HL-60/S4 treated with phorbol 12-myristate 13-acetate at 8.2 ng/mL for 4 days and 3 days (cell line): ENCODE data around the gene ZNF483.
"Not testable (repeated sequence)": the region's sequence is repeated elsewhere in the genome, so short reads cannot be mapped to it uniquely, and the experiment has no call there.

ENCODE experiments used
- in situ Hi-C: fragments of 300-500 bp; cut with MboI; formaldehyde crosslinking; loops from 2 replicates; pipeline ENCODE4 v1.15.0; 2022; ENCODE audit warnings: low sequenced_read_pairs

Gene ZNF483

GRCh38 chr9:111525056-111525977 lies at the start of gene ZNF483:
ZNF483 (plus strand) TSS chr9:111525179; CDS start chr9:111527396, 2,217 bp downstream.
- in situ Hi-C loops, result no loop called here

GRCh38 chr9:111475195-111475594 lies 49.8 kb upstream of the ZNF483 start:
- in situ Hi-C loops, result no loop called here

DNA sequence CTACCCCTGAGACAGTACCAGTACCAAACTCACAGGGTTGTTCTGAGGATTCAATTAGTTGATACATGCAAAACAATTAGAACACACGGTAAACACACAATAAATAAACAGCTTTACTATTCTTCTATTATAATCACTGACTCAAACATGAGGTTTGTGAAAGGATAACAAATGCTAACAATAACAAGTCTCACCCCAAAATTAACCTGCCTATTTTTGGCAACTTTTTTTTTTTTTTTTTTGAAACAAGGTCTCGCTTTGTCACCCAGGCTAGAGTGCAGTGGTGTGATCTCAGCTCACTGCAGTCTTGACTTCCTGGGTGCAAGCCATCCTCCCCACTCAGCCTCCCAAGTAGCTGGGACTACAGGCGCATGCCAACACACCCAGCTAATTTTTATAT lies 47.3 kb upstream of the ZNF483 start:
- in situ Hi-C loops, result no loop called here

GRCh38 chr9:111481885-111482636 lies 42.9 kb upstream of the ZNF483 start:
- in situ Hi-C loops, result no loop called here

- in situ Hi-C loops, result no loop called here
Measured at GRCh38 chr9:111482694-111483438, 42.1 kb upstream of the ZNF483 start.

- in situ Hi-C loops, result no loop called here
Measured at GRCh38 chr9:111483439-111483857, 41.5 kb upstream of the ZNF483 start.

GRCh38 chr9:111483858-111484571 lies 41.0 kb upstream of the ZNF483 start, which contains the start of gene ECPAS:
ECPAS (minus strand) TSS chr9:111484383; CDS start chr9:111472918, 11,465 bp downstream.
- in situ Hi-C loops, result no loop called here

- in situ Hi-C loops, result no loop called here
Measured at GRCh38 chr9:111484572-111484894, 40.4 kb upstream of the ZNF483 start.

GRCh38 chr9:111497196-111497595 lies 27.8 kb upstream of the ZNF483 start:
- in situ Hi-C loops, result not testable (repeated sequence)

DNA sequence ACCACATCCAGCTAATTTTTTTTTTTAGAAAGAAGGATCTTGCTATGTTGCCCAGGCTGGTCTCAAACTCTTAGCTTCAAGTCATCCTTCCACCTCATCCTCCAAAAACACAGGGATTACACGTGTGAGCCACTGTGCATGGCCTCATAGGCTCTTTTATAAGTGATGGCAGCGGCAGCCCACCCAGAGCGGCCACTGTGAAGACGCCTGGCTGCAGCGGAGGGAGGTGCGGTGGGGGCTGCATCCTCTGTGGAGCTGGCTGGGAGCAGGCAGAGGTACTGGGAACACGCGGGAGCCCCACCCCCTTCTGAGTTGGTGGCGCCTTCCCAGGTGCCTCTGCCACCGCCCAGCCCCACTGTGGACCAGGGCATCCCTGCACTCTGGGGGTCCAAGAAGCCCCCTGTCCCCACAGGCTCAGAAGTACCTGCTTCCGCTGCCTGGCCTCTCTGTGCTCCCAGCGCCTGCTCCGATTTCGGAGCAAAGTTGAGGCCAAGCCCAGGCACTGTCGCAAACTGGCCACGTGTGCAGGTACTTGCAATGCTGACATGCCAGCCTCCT lies 23.9 kb upstream of the ZNF483 start:
- in situ Hi-C loops, result no loop called here

DNA sequence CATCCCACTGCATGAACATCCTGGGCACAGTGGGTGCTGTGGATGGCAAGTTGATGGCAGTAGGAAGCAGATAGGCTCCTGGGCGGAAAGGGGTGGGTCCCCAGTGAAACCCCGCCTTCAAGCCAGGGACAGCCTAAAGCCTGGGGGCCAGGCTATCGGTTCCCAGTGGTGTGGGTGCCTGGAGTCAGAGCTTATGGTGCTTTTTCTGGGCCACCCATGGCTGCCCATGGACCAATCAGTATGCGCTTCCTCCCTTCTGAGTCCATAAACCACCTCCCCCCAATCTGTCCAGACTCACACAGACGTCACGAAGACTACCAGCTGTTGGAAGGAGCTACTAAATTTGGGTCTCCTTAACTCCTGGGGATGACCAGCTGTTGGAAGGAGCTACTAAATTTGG lies 23.3 kb upstream of the ZNF483 start:
- in situ Hi-C loops, result no loop called here

DNA sequence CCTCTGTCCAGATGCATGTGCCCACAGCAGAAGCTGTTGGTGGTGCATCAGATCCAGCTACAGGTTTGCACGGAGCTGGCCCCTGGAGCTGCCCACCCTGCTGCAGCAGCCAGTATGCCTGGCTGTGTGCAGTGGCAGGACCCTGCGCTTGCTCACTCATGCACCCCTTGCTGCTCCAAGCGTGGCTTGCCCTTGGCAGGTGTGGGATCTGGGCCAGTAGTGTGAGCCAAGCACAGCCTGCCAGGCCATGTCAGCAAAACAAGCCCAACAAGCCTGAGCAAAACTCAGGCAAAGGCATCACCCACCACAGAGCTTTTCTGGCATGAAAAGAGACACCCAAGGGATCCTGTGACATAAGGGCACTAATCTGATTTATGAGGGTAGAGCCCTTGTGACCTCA lies 22.5 kb upstream of the ZNF483 start:
- in situ Hi-C loops, result no loop called here

DNA sequence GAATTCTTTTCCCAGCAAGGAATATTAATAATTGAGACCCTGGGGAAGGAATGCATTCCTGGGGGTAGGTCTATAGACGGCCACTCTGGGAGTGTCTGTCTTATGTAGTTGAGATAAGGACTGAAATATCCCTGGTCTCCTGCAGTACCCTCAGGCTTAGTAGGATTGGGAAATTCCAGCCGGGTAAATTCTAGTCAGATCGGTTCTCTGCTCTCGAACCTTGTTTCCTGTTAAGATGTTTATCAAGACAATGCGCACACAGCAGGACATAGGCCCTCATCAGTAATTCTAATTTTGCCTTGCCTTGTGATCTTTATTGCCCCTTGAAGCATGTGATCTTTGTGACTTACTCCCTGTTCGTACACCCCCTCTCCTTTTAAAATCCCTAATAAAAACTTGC lies 13.4 kb upstream of the ZNF483 start:
- in situ Hi-C loops, result not testable (repeated sequence)

- in situ Hi-C loops, result no loop called here
Measured at GRCh38 chr9:111514967-111515366, 10.0 kb upstream of the ZNF483 start.

GRCh38 chr9:111516061-111516465 lies 8.9 kb upstream of the ZNF483 start:
- in situ Hi-C loops, result no loop called here

- in situ Hi-C loops, result no loop called here
Measured at GRCh38 chr9:111524731-111525055, 286 bp upstream of the ZNF483 start.

DNA sequence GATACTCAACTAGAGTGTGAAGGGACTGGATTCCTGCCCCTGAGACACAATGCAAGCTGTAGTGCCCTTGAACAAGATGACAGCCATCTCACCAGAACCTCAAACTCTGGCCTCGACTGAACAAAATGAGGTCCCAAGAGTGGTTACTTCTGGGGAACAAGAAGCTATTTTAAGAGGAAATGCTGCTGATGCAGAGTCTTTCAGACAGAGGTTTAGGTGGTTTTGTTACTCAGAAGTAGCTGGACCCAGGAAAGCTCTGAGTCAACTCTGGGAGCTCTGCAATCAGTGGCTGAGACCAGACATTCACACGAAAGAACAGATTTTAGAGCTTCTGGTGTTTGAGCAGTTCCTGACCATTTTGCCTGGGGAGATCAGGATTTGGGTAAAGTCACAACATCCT lies 2.4 kb downstream of the ZNF483 start:
- in situ Hi-C loops, result no loop called here

DNA sequence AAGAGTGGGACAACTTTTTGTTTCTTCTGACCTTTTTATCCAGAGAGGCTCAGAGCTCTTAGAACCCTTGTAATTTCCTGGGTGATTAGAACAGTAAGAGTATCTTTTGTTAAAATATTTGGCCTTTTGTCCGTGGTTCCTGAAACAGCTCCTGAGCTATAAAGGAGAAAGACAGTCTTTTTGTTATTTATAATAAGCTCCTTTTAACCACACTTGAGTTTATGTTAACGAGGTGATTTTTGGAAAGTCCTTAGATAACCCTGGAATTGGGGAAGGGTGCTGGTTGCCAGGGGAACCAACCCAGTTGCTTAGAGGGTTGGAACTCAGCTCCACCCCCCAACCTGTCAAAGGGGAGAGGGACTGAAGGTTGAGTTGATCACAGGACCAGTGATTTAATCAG lies 4.8 kb downstream of the ZNF483 start:
- in situ Hi-C loops, result no loop called here

DNA sequence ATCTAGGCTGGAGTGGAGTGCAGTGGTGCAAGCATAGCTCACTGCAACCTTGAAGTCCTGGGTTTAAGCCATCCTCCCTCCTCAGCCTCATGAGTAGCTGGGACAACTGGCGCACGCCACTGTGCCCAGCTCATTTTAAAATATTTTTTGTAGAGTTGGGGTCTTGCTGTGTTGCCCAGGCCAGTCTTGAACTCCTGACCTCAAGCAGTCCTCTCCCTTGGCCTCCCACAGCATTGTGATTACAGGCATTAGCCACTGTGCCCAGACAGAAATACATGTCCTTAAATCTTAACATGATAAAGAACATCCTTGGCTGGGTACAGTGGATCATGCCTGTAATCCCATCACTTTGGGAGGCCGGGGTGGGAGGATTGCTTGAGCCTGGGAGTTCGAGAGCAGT lies 6.7 kb downstream of the ZNF483 start:
- in situ Hi-C loops, result no loop called here

- in situ Hi-C loops, result no loop called here
Measured at GRCh38 chr9:111533099-111533790, 8.3 kb downstream of the ZNF483 start.
